ENCODE data around the gene ANAPC5.
"Not testable (repeated sequence)": the region's sequence is repeated elsewhere in the genome, so short reads cannot be mapped to it uniquely, and the experiment has no call there.

ANAPC5 gene

GRCh38 chr12:121284551-121285390 is 67.4 kb downstream of the ANAPC5 start:
- no peak for DNase-seq (ENCODE audit: low read depth)

- DNase-seq (ENCODE audit: low read depth) = no peak
Observed at GRCh38 chr12:121283841-121284240, 68.4 kb downstream of the ANAPC5 start.

GRCh38 chr12:121283388-121283787 is 68.8 kb downstream of the ANAPC5 start:
- no peak for DNase-seq (ENCODE audit: low read depth)

- not testable (repeated sequence) for DNase-seq (ENCODE audit: low read depth)
Observed at GRCh38 chr12:121282910-121283309, 69.3 kb downstream of the ANAPC5 start.

- no peak for DNase-seq (ENCODE audit: low read depth)
Observed at GRCh38 chr12:121282072-121282742, 70.0 kb downstream of the ANAPC5 start.

GRCh38 chr12:121281116-121281515 is 71.1 kb downstream of the ANAPC5 start:
- not testable (repeated sequence) for DNase-seq (ENCODE audit: low read depth)

- not testable (repeated sequence) for DNase-seq (ENCODE audit: low read depth)
Observed at GRCh38 chr12:121280531-121280930, 71.7 kb downstream of the ANAPC5 start.

GRCh38 chr12:121279507-121279915 is 72.7 kb downstream of the ANAPC5 start:
- no peak for DNase-seq (ENCODE audit: low read depth)

- DNase-seq (ENCODE audit: low read depth) = no peak
Observed at GRCh38 chr12:121279071-121279375, 73.2 kb downstream of the ANAPC5 start.

- DNase-seq (ENCODE audit: low read depth) = no peak
Observed at GRCh38 chr12:121278169-121279070, 73.8 kb downstream of the ANAPC5 start.

GRCh38 chr12:121277374-121277759 is 74.8 kb downstream of the ANAPC5 start:
- no peak for DNase-seq (ENCODE audit: low read depth)

GRCh38 chr12:121274036-121274763 is 78.0 kb downstream of the ANAPC5 start:
- no peak for DNase-seq (ENCODE audit: low read depth)

- DNase-seq (ENCODE audit: low read depth) = no peak
Observed at GRCh38 chr12:121273364-121273896, 78.8 kb downstream of the ANAPC5 start.

- DNase-seq (ENCODE audit: low read depth) = no peak
Observed at GRCh38 chr12:121267822-121268221, 84.4 kb downstream of the ANAPC5 start.

GRCh38 chr12:121264951-121265515 is 87.2 kb downstream of the ANAPC5 start:
- no peak for DNase-seq (ENCODE audit: low read depth)

GRCh38 chr12:121264135-121264534 is 88.1 kb downstream of the ANAPC5 start:
- no peak for DNase-seq (ENCODE audit: low read depth)

GRCh38 chr12:121263206-121263935 is 88.8 kb downstream of the ANAPC5 start:
- no peak for DNase-seq (ENCODE audit: low read depth)

GRCh38 chr12:121261398-121261797 is 90.8 kb downstream of the ANAPC5 start:
- DNase-seq (ENCODE audit: low read depth) = no peak

- DNase-seq (ENCODE audit: low read depth) = no peak
Observed at GRCh38 chr12:121260091-121260490, 92.1 kb downstream of the ANAPC5 start.

- no peak for DNase-seq (ENCODE audit: low read depth)
Observed at GRCh38 chr12:121259074-121259473, 93.1 kb downstream of the ANAPC5 start.

Data from stimulated activated CD8-positive, alpha-beta memory T cell treated with anti-CD3 and anti-CD28 coated beads, Interleukin-12 subunit alpha, Interleukin-12 subunit beta, amount 100 ng/mL, for 1 hour (primary cell).